GM20000 (cell line): Measurements from ENCODE around the gene NKX1-2.

Experiments used
- DNase-seq: peaks from one replicate; pipeline ENCODE4 v3.0.0; 2012; ENCODE audit warnings: low spot score
- TF ChIP-seq, protein P1 (sequence below): IDR thresholded peaks from 2 replicates; pipeline ENCODE4 v1.5.1; 2012; ENCODE audit warnings: mild to moderate bottlenecking, control low read depth; ENCODE audit errors: extremely low read depth, missing control alignments

NKX1-2 gene

DNA sequence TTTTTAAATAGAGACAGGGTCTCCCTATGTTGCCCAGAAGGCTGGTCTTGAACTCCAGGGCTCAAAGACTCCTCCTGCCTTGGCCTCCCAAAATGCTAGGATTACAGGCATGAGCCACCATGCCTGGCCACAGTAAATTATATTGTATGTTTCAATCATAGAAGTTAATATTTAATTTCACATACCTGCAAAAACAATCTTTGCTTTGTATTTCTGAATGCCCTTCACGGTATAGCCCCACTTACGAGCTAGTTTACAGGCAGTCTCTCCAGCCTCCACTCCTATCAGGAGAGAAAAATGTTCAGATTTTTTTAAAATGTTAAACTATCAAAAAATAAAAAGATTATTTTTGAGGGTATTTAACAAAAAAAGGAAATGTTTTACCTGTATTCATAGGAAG, 41.5 kb downstream of the NKX1-2 start:
- TF ChIP-seq, protein P1, sequence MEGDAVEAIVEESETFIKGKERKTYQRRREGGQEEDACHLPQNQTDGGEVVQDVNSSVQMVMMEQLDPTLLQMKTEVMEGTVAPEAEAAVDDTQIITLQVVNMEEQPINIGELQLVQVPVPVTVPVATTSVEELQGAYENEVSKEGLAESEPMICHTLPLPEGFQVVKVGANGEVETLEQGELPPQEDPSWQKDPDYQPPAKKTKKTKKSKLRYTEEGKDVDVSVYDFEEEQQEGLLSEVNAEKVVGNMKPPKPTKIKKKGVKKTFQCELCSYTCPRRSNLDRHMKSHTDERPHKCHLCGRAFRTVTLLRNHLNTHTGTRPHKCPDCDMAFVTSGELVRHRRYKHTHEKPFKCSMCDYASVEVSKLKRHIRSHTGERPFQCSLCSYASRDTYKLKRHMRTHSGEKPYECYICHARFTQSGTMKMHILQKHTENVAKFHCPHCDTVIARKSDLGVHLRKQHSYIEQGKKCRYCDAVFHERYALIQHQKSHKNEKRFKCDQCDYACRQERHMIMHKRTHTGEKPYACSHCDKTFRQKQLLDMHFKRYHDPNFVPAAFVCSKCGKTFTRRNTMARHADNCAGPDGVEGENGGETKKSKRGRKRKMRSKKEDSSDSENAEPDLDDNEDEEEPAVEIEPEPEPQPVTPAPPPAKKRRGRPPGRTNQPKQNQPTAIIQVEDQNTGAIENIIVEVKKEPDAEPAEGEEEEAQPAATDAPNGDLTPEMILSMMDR = no peak
- DNase-seq = no peak

DNA sequence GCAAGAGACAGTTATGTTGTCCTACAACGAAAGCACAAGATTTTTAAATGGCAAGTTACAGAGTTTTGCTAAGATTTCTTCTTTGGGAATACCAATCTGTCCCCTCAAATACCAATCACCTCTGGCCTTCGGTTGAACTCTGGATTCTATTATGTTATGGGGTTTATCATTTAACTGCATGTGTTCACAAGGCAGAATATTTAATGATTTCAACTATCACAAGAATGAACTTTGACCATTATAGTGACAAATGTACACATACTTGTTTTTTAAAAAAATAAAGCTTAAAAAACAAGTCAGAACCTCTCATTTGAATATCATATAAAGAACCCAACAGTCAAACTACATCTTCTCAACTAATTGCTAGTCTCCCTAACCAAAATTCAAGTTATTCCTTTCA, 42.4 kb downstream of the NKX1-2 start:
- DNase-seq = no peak
- TF ChIP-seq, protein P1 = no peak

GRCh38 chr10:124403548-124403947, 46.3 kb downstream of the NKX1-2 start:
- TF ChIP-seq, protein P1 = peak; percentile 50
- DNase-seq = peak; percentile 77

GRCh38 chr10:124402273-124402672, 47.6 kb downstream of the NKX1-2 start:
- no peak for DNase-seq
- TF ChIP-seq, protein P1 = no peak

- DNase-seq = no peak
- TF ChIP-seq, protein P1 = no peak
These were observed 48.2 kb downstream of the NKX1-2 start for GRCh38 chr10:124401633-124402032.
